Neutrophil (primary cell): Measurements from ENCODE around the gene GGN.
"Not testable (repeated sequence)": the region's sequence is repeated elsewhere in the genome, so short reads cannot be mapped to it uniquely, and the experiment has no call there.

ENCODE experiments used
- H3K27ac ChIP-seq: fragments of 200-600 bp; sonication (generic); 2 replicates; pipeline ENCODE4 v1.5.1; 2016; ENCODE audit warnings: mild to moderate bottlenecking, moderate library complexity
- H3K27me3 ChIP-seq: fragments of 200-600 bp; sonication (generic); 2 replicates; pipeline ENCODE4 v1.6.0; 2016; ENCODE audit warnings: mild to moderate bottlenecking
- H3K36me3 ChIP-seq: fragments of 200-600 bp; sonication (generic); 2 replicates; pipeline ENCODE4 v1.5.1; 2017
- H3K4me1 ChIP-seq, 2 experiments: fragments of 200-600 bp in 1 of 2; sonication (generic) in 1 of 2; 1 replicate in 1 of 2; 2 replicates in 1 of 2; pipeline versions ENCODE4 v1.5.1 to v1.6.1; 2013 to 2016; ENCODE audit warnings: low read depth in 1 of 2, low read length in 1 of 2, mild to moderate bottlenecking in 1 of 2, moderate library complexity in 1 of 2; ENCODE audit not compliant: control insufficient read depth in 1 of 2, insufficient read depth in 1 of 2
- H3K4me3 ChIP-seq, 2 experiments: fragments of 200-600 bp in 1 of 2; sonication (generic) in 1 of 2; 1 replicate in 1 of 2; 2 replicates in 1 of 2; pipeline ENCODE4 v1.5.1; 2013 to 2016; ENCODE audit warnings: low read depth in 1 of 2, low read length in 1 of 2, mild to moderate bottlenecking in 1 of 2, moderate library complexity in 1 of 2
- H3K9me3 ChIP-seq: fragments of 200-600 bp; sonication (generic); 2 replicates; pipeline ENCODE4 v1.5.1; 2016
- CTCF ChIP-seq: fragments of 200-600 bp; sonication (generic); IDR thresholded peaks from 2 replicates; pipeline ENCODE4 v1.5.1; 2016; ENCODE audit warnings: antibody characterized with exemption

GGN gene

GRCh38 chr19:38417146-38417543 is 29.3 kb upstream of the GGN start:
- peaks cover 95% of the 10 kb centered on the region for H3K36me3 ChIP-seq
- peak overlapping the region; percentile 59 to 62 for H3K4me3 ChIP-seq
- no peak for TF ChIP-seq CTCF
- peaks cover 38 to 47% of the 10 kb centered on the region in 2 experiments for H3K4me1 ChIP-seq
- no peaks in the 10 kb centered on the region for H3K27me3 ChIP-seq
- H3K27ac ChIP-seq: peak overlapping the region; percentile 93
- no peaks in the 10 kb centered on the region for H3K9me3 ChIP-seq

DNA sequence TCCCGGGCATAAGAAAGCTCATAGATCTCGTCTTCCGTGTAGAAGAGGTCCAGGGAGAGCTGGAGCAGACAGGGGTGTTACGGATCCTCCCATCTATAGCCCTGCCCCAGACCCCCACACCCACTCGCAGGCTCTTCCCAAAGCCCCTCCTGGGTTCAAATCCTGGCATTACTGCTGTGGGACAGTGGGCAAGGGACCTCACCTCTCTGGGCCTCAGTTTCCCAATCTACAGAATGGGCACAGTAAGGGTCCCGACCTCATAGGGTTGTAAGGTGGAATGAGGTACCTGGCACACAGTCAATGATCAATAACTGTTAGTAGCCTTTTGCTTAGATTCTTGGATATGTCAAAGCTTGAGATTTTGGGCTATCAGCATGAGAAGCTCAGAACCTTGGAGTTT is 25.6 kb upstream of the GGN start:
- peak overlapping the region; percentile 27 for H3K27ac ChIP-seq
- H3K27me3 ChIP-seq: no peaks in the 10 kb centered on the region

GRCh38 chr19:38412961-38413360 is 25.1 kb upstream of the GGN start:
- no peak for TF ChIP-seq CTCF
- Histone ChIP-seq H3K4me1 (peaks cover 22 to 26% of the 10 kb centered on the region in 2 experiments), H3K4me3 (no peak overlapping the region), H3K36me3 (peaks cover 95% of the 10 kb centered on the region), H3K9me3 (no peaks in the 10 kb centered on the region), H3K27me3 (no peaks in the 10 kb centered on the region), H3K27ac (peak overlapping the region; percentile 27)

More for the DNA sequence above, 25.6 kb upstream of the GGN start:
- Histone ChIP-seq H3K4me3 (no peak overlapping the region), H3K9me3 (no peaks in the 10 kb centered on the region), H3K4me1 (peaks cover 26 to 30% of the 10 kb centered on the region in 2 experiments), H3K36me3 (peaks cover 95% of the 10 kb centered on the region)
- TF ChIP-seq CTCF: no peak

DNA sequence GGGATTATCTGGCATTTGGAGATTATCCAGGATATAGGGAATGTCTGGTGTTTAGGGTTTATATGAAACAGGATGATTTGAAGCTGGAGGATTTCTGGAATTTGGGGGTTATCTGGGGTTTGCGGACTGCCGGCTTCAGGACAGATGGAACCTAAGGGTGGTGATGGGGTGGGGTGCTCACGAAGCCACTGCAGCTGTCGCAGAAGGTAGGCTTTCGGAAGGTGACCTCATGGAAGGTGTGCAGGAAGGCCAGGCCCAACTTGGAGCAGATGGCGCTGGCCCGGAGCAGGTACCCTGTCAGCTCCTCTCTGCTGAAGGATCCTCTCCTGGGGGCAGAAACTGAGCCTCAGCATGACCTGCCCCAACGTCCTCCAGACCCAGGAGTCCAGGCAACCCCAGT is 24.7 kb upstream of the GGN start:
- Histone ChIP-seq H3K36me3 (peaks cover 100% of the 10 kb centered on the region), H3K4me1 (peaks cover 20 to 23% of the 10 kb centered on the region in 2 experiments), H3K4me3 (no peak overlapping the region), H3K27ac (peak overlapping the region; percentile 27), H3K27me3 (no peaks in the 10 kb centered on the region), H3K9me3 (no peaks in the 10 kb centered on the region)
- no peak for TF ChIP-seq CTCF

DNA sequence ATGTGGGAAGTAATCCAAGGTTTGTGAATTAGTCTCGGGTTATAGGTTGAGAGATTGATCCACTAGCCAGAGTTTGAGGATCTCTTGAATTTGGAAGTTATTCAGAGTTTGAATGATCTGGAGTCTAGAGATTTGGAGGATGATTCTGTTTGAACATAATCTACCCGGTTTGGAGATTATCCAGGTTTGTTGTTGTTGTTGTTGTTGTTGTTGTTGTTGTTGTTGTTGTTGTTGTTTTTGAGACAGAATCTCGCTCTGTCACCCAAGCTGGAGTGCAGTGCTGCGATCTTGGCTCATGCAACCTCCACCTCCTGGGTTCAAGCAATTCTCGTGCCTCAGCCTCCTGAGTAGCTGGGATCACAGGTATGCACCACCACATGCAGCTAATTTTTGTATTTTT is 24.1 kb upstream of the GGN start:
- H3K27me3 ChIP-seq, H3K4me3 ChIP-seq: not testable (repeated sequence)
- peaks cover 100% of the 10 kb centered on the region for H3K36me3 ChIP-seq

DNA sequence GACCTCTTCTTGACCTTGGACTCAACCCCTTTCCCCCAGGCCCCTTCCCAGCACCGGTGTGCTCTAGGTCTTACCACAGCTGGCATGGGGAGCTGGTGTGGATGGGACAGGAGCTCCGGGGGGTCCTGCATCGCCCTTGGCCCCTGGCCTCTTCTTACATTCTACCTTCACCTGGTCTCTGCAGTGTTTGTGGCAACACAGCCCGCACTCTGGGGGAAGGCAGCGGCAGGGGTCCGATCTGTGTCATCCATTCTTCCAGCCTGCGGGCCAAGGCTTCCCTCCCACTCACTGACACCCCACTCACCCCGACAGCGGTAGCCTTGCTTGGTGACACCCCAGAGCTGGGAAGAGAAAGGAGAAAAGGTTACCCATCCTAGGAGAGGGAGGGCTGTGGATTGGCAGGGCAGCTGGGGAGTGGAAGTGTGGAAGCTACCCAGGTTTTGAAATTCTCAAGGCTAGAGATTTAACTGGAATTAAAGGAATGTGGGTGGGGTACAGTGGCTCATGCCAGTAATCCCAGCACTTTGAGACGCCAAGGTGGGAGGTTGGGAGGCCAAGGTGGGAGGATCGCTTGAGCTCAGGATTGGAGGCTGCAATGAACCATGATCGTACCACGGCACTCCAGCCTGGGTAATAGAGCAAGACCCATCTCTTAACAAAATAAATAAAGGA is 23.3 kb upstream of the GGN start:
- Histone ChIP-seq H3K27me3 (no peaks in the 10 kb centered on the region), H3K4me1 (peaks cover 11 to 13% of the 10 kb centered on the region in 2 experiments), H3K36me3 (peaks cover 100% of the 10 kb centered on the region), H3K27ac (peak overlapping the region; percentile 54), H3K4me3 (no peak overlapping the region), H3K9me3 (no peaks in the 10 kb centered on the region)
- TF ChIP-seq CTCF: no peak

More for the DNA sequence above, 24.1 kb upstream of the GGN start:
- H3K9me3 ChIP-seq: not testable (repeated sequence)
- H3K27ac ChIP-seq: peak overlapping the region; percentile 27
- peaks cover 14 to 17% of the 10 kb centered on the region in 2 experiments for H3K4me1 ChIP-seq

GRCh38 chr19:38410407-38410806 is 22.6 kb upstream of the GGN start:
- not testable (repeated sequence) for H3K9me3 ChIP-seq, H3K27me3 ChIP-seq, H3K4me3 ChIP-seq
- H3K4me1 ChIP-seq: peaks cover 11 to 13% of the 10 kb centered on the region in 2 experiments
- H3K27ac ChIP-seq: peak overlapping the region; percentile 54
- peaks cover 99% of the 10 kb centered on the region for H3K36me3 ChIP-seq
